Activated T-cell treated with anti-CD3 and anti-CD28 coated beads, Interleukin-2, amount 50 U/mL, for 72 hours (primary cell): ENCODE results near the gene NDUFAF3. TPM values are rescaled to one million over a fixed set of nuclear protein-coding genes. Genes with fewer than 3 reads are reported as not detected.
A peak's percentile ranks its signal among the peaks of the same experiment; 100 is the strongest.

ENCODE experiments used
- ATAC-seq, 2 donors: fragments of 150-1000 bp; cut with Tn5 transposase; replicated peaks in 1 of 2; 2 replicates each; pipeline ENCODE4 v1.10.0; 2021; ENCODE audit warnings: moderate library complexity in 2 of 2, mild to moderate bottlenecking in 1 of 2
- DNase-seq, 2 donors: peaks; one replicate each; pipeline ENCODE4 v3.0.0; 2021 to 2022; ENCODE audit warnings: mixed read lengths in 1 of 2
- H3K27ac Mint-ChIP-seq: one replicate; pipeline ENCODE4 v1.8.0; 2022; ENCODE audit warnings: mild to moderate bottlenecking, moderate library complexity, mixed read lengths
- H3K27me3 Mint-ChIP-seq: one replicate; pipeline ENCODE4 v1.8.0; 2022; ENCODE audit warnings: low read depth, mixed read lengths
- H3K36me3 Mint-ChIP-seq, 2 donors: one replicate each; pipeline ENCODE4 v1.8.0; 2022; ENCODE audit warnings: mixed read lengths in 2 of 2, mild to moderate bottlenecking in 1 of 2; ENCODE audit not compliant: insufficient read depth in 2 of 2
- H3K4me1 Mint-ChIP-seq: one replicate; pipeline ENCODE4 v1.8.0; 2022; ENCODE audit warnings: low read depth, mixed read lengths
- H3K4me3 Mint-ChIP-seq, 2 donors: one replicate each; pipeline ENCODE4 v1.8.0; 2022; ENCODE audit warnings: mild to moderate bottlenecking in 2 of 2, mixed read lengths in 2 of 2, moderate library complexity in 2 of 2
- H3K9me3 Mint-ChIP-seq, 2 donors: one replicate each; pipeline ENCODE4 v1.8.0; 2022; ENCODE audit warnings: mixed read lengths in 2 of 2
- total RNA-seq, 2 donors: library from RNA; stranded (reverse); gene quantifications; one replicate each; pipeline ENCODE4 v1.2.3, GENCODE V29; 2022

The NDUFAF3 gene, protein sequence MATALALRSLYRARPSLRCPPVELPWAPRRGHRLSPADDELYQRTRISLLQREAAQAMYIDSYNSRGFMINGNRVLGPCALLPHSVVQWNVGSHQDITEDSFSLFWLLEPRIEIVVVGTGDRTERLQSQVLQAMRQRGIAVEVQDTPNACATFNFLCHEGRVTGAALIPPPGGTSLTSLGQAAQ
- total RNA-seq: 10 to 100 TPM; 31.9 to 35.1 TPM

DNA sequence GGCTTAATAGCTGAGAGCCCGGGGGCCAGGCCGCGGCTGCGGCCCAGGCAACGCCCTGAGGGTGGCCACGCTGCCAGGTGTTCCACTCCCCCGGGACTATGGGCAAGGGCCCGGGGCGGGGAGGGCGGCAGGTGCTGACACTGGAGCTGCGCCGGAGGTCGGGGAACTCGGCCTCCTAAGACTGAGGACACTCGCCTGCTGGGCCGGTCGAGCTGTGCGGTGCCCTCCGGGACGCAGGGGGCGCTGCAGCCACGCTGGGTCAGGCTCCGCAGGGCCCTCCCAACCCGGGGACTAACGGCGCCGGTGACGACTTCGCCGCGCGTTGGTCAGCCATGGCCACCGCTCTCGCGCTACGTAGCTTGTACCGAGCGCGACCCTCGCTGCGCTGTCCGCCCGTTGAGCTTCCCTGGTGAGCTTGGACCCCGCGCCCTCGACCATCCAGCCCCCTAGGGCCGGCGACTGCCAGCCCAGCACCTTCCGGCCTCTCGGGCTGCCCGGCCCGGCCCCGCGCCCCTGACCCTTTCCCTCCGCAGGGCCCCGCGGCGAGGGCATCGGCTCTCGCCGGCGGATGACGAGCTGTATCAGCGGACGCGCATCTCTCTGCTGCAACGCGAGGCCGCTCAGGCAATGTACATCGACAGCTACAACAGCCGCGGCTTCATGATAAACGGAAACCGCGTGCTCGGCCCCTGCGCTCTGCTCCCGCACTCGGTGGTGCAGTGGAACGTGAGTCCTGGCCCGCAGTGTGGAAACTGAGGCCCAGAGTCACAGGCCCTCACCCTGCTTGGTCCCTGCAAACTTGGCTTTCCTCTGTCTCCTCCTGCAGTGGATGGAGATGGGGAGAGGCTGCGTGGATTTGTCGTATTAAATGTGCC is at the start of gene NDUFAF3:
Gene NDUFAF3, plus strand, starts transcription at position 309 of the 875 bp plus-strand sequence. Its CDS starts 24 bp downstream, at position 333.
- no peaks in the 10 kb centered on the region for H3K27me3 Mint-ChIP-seq
- peak; percentile 96 to 97 for DNase-seq
- peak; percentile 76 to 78 for ATAC-seq
- H3K4me3 Mint-ChIP-seq: peak within 1 kb of the TSS; percentile 91 to 94
- peak within 1 kb of the TSS; percentile 94 for H3K27ac Mint-ChIP-seq
- no peaks in the 10 kb centered on the region for H3K9me3 Mint-ChIP-seq
- peaks cover 71% of the 10 kb centered on the region for H3K4me1 Mint-ChIP-seq
- H3K36me3 Mint-ChIP-seq: peaks cover 10 to 26% of the 10 kb centered on the region in 2 donors

DNA sequence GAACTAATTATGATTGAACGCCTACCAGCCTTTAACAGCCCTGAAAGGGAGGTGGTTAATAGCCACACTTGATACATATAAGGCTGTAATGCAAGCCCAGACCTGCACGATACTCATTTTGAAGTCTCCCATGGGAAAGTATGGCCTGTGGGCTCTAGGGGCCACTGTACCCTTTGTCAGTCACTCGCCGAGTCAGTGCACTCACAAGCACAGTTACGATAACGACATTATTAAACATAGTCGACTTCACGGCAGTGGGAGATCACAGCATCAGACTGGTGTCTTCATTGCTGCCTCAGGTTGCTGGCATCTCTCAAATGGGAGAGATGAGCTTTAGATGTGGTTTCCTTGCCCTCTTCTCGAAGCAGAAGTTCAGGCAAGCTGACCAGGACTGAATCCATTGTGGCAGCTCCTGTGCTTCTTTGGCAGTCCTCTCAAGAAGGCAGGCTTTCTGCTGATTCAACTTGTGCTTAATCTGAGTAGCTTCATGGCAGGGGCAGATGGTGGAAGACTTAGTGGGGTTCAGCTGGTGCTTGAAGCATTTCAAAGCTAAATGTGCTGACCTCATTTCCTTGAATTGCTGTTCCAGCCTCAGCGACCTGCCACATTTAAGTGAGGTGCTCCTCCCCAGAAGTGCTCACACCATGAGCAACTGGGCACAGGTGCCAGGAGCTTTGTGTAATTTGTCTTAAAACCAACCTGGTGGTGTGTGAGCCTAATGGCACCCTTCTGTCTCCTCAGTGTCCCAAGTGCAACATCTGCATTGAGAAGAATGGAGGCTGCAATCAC is 47.7 kb upstream of the NDUFAF3 start:
- Mint-ChIP-seq H3K27me3 (no peaks in the 10 kb centered on the region), H3K4me1 (no peaks in the 10 kb centered on the region), H3K4me3 (no peak overlapping the region), H3K36me3 (peaks cover 3 to 48% of the 10 kb centered on the region in 2 donors), H3K9me3 (no peaks in the 10 kb centered on the region), H3K27ac (no peak overlapping the region)
- ATAC-seq (no peak), DNase-seq (no peak)

DNA sequence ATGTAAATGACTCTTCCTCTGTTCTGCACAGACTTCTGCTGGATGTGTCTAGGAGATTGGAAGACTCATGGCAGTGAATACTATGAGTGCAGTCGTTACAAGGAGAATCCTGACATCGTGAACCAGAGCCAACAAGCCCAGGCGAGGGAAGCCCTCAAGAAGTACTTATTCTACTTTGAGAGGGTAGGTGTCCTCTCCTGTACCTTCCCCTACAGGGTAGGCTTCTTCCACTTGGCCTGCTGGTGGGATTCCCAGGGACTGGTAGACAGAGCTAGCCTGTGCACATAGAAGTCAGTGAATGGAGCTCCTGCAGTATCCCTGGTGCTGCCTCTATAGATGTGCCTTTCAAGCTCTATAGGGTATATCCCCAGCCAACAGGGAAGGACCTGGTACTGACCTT is 42.5 kb upstream of the NDUFAF3 start:
- Mint-ChIP-seq H3K9me3 (no peaks in the 10 kb centered on the region), H3K27me3 (no peaks in the 10 kb centered on the region), H3K36me3 (peaks cover 4 to 31% of the 10 kb centered on the region in 2 donors), H3K4me1 (no peaks in the 10 kb centered on the region), H3K4me3 (no peak overlapping the region), H3K27ac (peak overlapping the region; percentile 20)
- no peak for DNase-seq
- no peak for ATAC-seq

DNA sequence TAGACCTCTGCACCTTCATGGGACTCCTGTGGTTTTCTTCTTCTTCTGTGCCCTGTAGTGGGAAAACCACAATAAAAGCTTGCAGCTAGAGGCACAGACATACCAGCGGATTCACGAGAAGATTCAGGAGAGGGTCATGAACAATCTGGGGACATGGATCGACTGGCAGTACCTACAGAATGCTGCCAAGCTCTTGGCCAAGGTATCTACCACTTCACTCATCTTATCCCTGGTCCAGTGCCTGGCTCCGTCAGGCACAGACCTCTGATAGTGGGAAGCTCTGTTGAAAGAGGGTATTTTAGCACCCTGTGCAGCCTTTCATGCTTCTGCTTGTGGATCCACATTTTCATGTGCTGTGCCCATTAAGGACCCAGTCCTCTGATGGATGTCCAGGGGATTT is 41.6 kb upstream of the NDUFAF3 start:
- ATAC-seq: no peak
- H3K27ac Mint-ChIP-seq: no peak overlapping the region
- H3K4me3 Mint-ChIP-seq: no peak overlapping the region
- no peaks in the 10 kb centered on the region for H3K27me3 Mint-ChIP-seq
- DNase-seq: no peak
- H3K36me3 Mint-ChIP-seq: peaks cover 4 to 29% of the 10 kb centered on the region in 2 donors
- H3K4me1 Mint-ChIP-seq: no peaks in the 10 kb centered on the region
- H3K9me3 Mint-ChIP-seq: no peaks in the 10 kb centered on the region

GRCh38 chr3:48982016-48982415 is 39.9 kb upstream of the NDUFAF3 start:
- Mint-ChIP-seq H3K4me1 (peaks cover 8% of the 10 kb centered on the region), H3K4me3 (no peak overlapping the region), H3K27me3 (no peaks in the 10 kb centered on the region), H3K9me3 (no peaks in the 10 kb centered on the region), H3K27ac (peak overlapping the region; percentile 45), H3K36me3 (peaks cover 4 to 21% of the 10 kb centered on the region in 2 donors)
- DNase-seq: no peak
- no peak for ATAC-seq

GRCh38 chr3:48982686-48983085 is 39.2 kb upstream of the NDUFAF3 start:
- Mint-ChIP-seq H3K4me1 (peaks cover 13% of the 10 kb centered on the region), H3K9me3 (no peaks in the 10 kb centered on the region), H3K4me3 (no peak overlapping the region), H3K27me3 (no peaks in the 10 kb centered on the region), H3K27ac (no peak overlapping the region), H3K36me3 (peaks cover 4 to 21% of the 10 kb centered on the region in 2 donors)
- DNase-seq (no peak), ATAC-seq (no peak)

GRCh38 chr3:48983096-48983495 is 38.8 kb upstream of the NDUFAF3 start:
- Mint-ChIP-seq H3K4me1 (peaks cover 17% of the 10 kb centered on the region), H3K4me3 (no peak overlapping the region), H3K27me3 (no peaks in the 10 kb centered on the region), H3K27ac (peak overlapping the region; percentile 49), H3K9me3 (no peaks in the 10 kb centered on the region), H3K36me3 (peaks cover 4 to 17% of the 10 kb centered on the region in 2 donors)
- DNase-seq (no peak), ATAC-seq (no peak)

DNA sequence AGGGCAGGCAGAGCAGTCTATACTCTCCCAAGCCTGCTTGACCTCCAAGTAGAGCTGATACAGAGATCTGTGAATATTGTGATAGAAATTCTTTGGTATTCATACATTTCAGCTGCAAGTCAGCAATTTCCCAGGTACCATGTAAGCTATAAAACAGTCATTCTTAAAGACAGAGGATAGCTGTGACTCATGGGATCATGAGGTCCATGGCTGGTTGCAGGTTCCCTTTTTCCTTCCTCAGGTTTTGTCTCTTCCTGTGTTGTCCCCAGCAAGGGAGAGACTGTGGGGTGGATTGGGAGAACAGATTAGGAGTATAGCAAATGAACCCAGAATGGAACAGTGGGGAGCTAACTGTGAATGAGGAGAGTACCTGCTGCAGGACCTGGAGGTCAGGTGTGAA is 37.3 kb upstream of the NDUFAF3 start:
- Mint-ChIP-seq H3K9me3 (no peaks in the 10 kb centered on the region), H3K27me3 (no peaks in the 10 kb centered on the region), H3K4me1 (peaks cover 31% of the 10 kb centered on the region), H3K4me3 (no peak overlapping the region), H3K27ac (peak overlapping the region; percentile 34), H3K36me3 (peaks cover 2 to 12% of the 10 kb centered on the region in 2 donors)
- ATAC-seq (no peak), DNase-seq (no peak)

GRCh38 chr3:48985831-48986376 is 36.0 kb upstream of the NDUFAF3 start:
- no peak overlapping the region for H3K4me3 Mint-ChIP-seq
- no peak overlapping the region for H3K27ac Mint-ChIP-seq
- DNase-seq (no peak), ATAC-seq (no peak)
- peaks cover 2 to 14% of the 10 kb centered on the region in 2 donors for H3K36me3 Mint-ChIP-seq
- H3K9me3 Mint-ChIP-seq: no peaks in the 10 kb centered on the region
- H3K4me1 Mint-ChIP-seq: peaks cover 31% of the 10 kb centered on the region
- H3K27me3 Mint-ChIP-seq: no peaks in the 10 kb centered on the region

DNA sequence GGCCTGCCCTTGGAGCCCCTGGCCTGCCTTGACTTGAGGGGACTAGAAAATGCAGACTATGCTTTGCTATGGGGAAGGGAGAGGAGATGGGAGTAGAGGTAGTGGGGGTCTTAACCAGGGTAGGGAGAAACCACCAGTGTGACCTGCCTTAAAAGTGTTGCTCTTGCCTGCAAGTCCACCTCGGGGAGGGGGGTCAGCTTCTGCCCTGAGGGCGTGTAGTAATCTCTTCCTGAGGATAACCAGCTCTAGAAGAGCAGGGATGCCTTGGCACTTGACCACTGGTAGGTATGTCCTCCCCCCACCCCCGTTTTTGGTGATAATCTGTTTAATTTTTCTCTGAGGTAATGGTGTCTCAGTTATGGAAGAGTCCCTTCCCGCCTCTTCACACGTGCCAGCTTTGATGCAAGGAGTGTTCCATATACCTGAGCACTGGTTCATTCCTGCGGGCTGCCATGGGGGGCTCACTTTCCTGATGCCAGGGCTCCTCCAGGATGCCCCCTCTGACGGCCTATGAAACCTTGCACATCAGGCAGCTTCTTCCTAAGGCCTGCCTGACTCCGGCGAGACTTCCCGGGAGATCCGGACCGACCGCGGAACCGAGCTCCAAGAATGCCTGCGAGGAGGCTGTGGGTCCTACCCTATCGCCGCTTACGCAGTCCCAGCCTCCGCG is 32.7 kb upstream of the NDUFAF3 start:
- Mint-ChIP-seq H3K9me3 (no peaks in the 10 kb centered on the region), H3K27me3 (no peaks in the 10 kb centered on the region)

DNA sequence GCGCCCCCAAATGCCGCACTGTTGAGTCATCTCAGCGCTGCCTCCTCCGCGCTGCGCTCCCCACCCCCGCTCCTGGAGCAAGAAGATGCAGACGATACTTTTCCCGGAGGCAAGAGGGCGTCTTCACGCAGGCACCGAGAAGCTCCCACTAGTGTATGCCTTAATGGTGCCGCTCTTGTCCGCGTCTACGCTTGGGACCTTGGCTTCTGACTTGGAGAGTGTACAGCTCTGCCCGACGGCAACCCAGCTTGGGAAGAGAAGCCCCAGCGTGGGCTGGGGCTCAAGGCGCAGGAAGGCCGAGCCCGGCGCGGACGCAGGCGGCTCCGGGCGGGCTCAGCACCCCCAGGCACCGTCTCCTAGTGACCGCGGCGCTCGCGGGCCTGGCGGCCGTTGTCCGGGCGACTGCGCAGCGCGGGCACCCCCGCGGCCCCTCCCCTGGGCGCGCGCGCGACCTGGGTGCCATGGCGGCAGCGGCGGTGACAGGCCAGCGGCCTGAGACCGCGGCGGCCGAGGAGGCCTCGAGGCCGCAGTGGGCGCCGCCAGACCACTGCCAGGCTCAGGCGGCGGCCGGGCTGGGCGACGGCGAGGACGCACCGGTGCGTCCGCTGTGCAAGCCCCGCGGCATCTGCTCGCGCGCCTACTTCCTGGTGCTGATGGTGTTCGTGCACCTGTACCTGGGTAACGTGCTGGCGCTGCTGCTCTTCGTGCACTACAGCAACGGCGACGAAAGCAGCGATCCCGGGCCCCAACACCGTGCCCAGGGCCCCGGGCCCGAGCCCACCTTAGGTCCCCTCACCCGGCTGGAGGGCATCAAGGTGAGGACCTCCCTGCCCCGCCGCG is 31.9 kb upstream of the NDUFAF3 start, which contains the start of gene P4HTM:
Gene P4HTM, plus strand, starts transcription at position 446 of the 840 bp plus-strand sequence. Its CDS starts 16 bp downstream, at position 462.
- Mint-ChIP-seq H3K4me1 (peaks cover 59% of the 10 kb centered on the region), H3K9me3 (no peaks in the 10 kb centered on the region), H3K27me3 (no peaks in the 10 kb centered on the region), H3K36me3 (peaks cover 0 to 7% of the 10 kb centered on the region in 2 donors), H3K4me3 (peak within 1 kb of the TSS; percentile 97 to 98), H3K27ac (peak within 1 kb of the TSS; percentile 94)
- DNase-seq (peak; percentile 86 to 89), ATAC-seq (peak; percentile 82 to 83)

More for the DNA sequence above, 32.7 kb upstream of the NDUFAF3 start:
- peaks cover 0 to 6% of the 10 kb centered on the region in 2 donors for H3K36me3 Mint-ChIP-seq
- DNase-seq (no peak), ATAC-seq (no peak)
- H3K4me3 Mint-ChIP-seq: peak overlapping the region; percentile 93 to 96
- peak overlapping the region; percentile 93 for H3K27ac Mint-ChIP-seq
- H3K4me1 Mint-ChIP-seq: peaks cover 56% of the 10 kb centered on the region
